ENCODE data around the gene SERPINE1. TPM values are rescaled to one million over a fixed set of nuclear protein-coding genes. Genes with fewer than 3 reads are reported as not detected.
A peak's percentile ranks its signal among the peaks of the same experiment; 100 is the strongest.
"Not testable (repeated sequence)": the region's sequence is repeated elsewhere in the genome, so short reads cannot be mapped to it uniquely, and the experiment has no call there.

SERPINE1 gene
- total RNA-seq, 1 experiment from 2014 or later, result 119 TPM

- DNase-seq (ENCODE audit: low read depth), result peak; percentile 11
Observed at GRCh38 chr7:101122933-101123702, 3.8 kb upstream of the SERPINE1 start.

GRCh38 chr7:101123703-101124068, 3.2 kb upstream of the SERPINE1 start:
- DNase-seq (ENCODE audit: low read depth), result peak; percentile 11

GRCh38 chr7:101124376-101125056, 2.4 kb upstream of the SERPINE1 start:
- DNase-seq (ENCODE audit: low read depth), result peak; percentile 100

- DNase-seq (ENCODE audit: low read depth), result peak; percentile 97
Observed at GRCh38 chr7:101125989-101126650, 784 bp upstream of the SERPINE1 start.

GRCh38 chr7:101127460-101128039, 646 bp downstream of the SERPINE1 start:
- DNase-seq (ENCODE audit: low read depth), result no peak

DNA sequence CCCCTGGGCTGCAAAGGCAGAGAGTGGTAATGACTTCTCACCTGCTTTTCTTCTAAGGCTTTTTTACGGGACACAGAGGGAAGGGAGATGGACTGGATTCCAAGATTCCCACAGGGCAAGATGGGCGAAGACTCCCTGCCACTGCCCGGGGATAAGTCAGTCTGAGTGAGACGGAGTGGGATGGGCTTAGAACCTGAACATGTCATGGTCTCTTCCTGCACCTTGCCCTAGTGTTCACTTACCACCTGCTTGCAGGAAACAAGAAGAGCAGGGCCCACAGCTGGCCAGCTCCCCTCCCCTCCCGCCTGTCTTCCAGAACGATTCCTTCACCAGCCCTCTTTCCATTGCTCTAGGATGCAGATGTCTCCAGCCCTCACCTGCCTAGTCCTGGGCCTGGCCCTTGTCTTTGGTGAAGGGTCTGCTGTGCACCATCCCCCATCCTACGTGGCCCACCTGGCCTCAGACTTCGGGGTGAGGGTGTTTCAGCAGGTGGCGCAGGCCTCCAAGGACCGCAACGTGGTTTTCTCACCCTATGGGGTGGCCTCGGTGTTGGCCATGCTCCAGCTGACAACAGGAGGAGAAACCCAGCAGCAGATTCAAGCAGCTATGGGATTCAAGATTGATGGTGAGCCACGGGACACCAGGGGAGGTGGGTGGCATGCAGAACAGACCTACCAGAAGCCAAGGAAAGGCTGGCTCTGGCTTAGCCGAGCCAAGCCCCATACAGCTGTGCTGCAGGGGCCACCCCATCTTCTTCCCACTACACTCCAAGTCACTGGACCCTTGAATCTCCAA, 1.3 kb downstream of the SERPINE1 start:
- DNase-seq (ENCODE audit: low read depth), result no peak

DNA sequence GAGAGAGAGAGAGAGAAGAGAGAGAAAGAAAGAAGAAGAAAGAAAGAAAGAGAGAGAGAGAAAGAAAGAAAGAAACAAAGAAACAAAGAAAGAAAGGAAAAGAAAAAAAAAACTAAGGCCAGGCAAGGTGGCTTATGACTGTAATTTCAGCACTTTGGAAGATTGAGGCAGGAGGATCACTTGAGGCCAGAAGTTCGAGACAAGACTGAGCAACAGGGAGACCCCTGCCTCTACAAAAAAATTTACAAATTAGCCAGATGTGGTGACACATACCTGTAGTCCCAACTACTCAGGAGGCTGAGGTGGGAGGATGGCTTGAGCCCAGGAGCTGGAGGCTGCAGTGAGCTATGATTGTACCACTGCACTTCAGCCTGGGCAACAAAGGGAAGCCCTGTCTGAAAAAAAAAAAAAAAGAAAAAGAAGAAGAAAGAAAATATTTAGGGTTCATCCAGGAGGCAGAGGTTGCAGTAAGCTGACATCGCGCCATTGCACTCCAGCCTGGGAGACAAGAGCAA, 2.8 kb downstream of the SERPINE1 start:
- DNase-seq (ENCODE audit: low read depth), result no peak

DNA sequence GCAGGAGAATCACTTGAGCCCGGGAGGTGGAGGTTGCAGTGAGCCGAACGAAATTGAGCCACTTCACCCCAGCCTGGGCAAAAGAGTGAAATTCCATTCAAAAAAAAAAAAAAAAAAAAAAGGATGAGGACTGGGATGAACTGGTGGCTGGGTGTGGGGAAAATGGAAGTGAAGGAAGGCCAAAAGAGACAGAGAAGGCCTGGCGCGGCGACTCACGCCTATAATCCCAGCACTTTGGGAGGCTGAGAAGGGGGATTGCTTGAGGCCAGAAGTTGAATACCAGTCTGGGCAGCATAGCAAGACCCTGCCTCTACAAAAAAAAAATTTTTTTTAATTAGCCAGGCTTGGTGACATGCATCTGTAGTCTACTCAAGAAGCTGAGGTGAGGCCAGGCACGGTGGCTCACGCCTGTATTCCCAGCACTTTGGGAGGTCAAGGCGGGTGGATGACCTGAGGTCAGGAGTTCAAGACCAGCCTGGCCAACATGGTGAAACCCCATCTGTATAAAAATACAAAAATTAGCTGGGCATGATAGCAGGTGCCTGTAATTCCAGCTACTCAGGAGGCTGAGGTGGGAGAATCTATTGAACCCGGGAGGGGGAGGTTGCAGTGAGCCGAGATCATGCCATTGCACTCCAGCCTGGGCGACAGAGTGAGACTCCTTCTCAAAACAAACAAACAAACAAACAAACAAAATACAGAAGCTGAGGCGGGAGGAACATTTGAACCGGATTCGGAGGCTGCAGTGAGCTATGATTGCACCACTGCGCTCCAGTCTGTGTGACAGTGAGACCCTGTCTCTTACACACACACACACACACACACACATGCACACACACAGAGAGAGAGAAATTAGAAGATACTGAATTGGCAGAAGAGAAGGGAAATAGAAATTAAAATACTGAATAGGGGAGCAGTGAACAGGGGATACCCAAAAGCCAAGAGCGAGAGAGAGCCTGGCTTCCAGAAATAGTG, 6.0 kb downstream of the SERPINE1 start:
- not testable (repeated sequence) for DNase-seq (ENCODE audit: low read depth)

DNA sequence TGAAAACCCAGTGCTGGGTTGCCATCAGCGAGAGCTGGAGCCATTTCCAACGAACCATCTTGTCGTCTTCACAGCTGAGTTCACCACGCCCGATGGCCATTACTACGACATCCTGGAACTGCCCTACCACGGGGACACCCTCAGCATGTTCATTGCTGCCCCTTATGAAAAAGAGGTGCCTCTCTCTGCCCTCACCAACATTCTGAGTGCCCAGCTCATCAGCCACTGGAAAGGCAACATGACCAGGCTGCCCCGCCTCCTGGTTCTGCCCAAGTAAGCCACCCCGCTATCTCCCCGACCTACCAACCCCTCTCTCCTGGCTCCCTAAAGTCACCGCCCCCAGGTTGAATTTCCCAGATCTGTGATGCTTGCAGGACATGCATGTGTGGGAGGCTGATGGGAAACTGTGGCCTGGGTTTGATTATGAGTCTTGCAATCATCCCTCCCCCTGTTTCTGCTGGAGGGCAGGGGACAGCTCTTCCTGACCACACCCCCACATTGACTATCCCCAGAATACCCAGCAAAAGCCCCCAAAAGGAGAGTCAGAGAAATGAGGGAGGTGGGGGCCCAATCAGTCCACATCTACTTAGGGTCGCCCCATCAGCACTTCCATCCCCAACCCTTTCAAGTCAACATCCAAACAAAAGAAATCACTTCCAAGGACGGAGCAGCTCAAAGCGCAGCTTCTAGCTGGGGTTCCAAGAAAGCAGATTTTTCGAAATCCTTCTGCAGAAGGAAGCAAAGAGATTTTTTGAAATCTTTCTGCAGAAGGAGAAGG, 6.9 kb downstream of the SERPINE1 start:
- DNase-seq (ENCODE audit: low read depth), result no peak

DNA sequence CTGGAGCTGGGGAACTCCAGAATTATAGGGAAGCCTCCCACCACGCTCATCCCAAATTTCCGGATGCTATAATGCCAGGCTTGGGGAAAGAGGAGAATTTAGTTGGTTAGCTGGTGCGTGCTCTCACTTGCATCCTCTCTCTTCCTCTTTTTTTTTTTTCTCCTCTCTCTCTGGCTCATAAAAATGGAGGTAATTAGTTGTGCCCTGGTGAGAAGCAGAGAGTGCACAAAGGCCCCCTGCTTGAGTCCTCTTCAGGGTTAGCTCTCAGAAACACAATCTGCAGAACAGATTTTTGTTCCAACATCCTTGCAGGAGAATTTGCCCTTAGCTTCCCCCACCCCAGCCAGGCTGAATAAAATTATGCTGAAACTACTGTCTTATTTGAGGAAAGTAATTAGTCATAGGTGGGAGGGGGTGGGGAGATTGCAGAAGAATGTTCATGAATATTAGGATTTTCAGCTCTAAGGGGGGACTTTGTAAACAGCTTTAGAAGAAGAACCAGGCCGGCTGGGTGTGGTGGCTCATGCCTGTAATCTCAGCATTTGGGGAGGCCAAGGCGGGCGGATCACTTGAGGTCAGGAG, 7.6 kb downstream of the SERPINE1 start:
- peak; percentile 47 for DNase-seq (ENCODE audit: low read depth)

DNA sequence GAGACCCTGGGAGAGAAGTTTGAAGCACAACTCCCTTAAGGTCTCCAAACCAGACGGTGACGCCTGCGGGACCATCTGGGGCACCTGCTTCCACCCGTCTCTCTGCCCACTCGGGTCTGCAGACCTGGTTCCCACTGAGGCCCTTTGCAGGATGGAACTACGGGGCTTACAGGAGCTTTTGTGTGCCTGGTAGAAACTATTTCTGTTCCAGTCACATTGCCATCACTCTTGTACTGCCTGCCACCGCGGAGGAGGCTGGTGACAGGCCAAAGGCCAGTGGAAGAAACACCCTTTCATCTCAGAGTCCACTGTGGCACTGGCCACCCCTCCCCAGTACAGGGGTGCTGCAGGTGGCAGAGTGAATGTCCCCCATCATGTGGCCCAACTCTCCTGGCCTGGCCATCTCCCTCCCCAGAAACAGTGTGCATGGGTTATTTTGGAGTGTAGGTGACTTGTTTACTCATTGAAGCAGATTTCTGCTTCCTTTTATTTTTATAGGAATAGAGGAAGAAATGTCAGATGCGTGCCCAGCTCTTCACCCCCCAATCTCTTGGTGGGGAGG, 10.8 kb downstream of the SERPINE1 start:
- DNase-seq (ENCODE audit: low read depth), result no peak

- peak; percentile 98 for DNase-seq (ENCODE audit: low read depth)
Observed at GRCh38 chr7:101138213-101138870, 11.4 kb downstream of the SERPINE1 start.

DNA sequence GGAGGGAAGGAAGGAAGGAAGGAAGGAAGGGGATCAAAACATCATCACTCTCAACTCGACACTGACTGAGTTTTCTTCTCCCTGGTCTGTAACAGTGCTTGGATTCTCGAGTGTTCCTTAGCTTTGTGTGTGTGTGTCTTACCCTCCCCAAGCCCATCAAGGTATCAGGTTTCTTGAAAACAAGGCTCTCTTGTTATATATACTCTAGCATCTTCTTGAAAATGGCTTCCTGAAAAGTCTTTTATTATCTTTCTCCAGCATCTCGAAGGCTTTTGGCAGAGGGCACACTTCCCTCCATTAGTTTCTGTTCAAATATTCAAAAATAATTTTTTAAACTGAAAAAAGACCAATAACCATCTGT, 13.4 kb downstream of the SERPINE1 start:
- DNase-seq (ENCODE audit: low read depth), result peak; percentile 48

GRCh38 chr7:101140746-101141382, 14.0 kb downstream of the SERPINE1 start:
- DNase-seq (ENCODE audit: low read depth), result no peak

- no peak for DNase-seq (ENCODE audit: low read depth)
Observed at GRCh38 chr7:101151908-101152651, 25.2 kb downstream of the SERPINE1 start.

DNA sequence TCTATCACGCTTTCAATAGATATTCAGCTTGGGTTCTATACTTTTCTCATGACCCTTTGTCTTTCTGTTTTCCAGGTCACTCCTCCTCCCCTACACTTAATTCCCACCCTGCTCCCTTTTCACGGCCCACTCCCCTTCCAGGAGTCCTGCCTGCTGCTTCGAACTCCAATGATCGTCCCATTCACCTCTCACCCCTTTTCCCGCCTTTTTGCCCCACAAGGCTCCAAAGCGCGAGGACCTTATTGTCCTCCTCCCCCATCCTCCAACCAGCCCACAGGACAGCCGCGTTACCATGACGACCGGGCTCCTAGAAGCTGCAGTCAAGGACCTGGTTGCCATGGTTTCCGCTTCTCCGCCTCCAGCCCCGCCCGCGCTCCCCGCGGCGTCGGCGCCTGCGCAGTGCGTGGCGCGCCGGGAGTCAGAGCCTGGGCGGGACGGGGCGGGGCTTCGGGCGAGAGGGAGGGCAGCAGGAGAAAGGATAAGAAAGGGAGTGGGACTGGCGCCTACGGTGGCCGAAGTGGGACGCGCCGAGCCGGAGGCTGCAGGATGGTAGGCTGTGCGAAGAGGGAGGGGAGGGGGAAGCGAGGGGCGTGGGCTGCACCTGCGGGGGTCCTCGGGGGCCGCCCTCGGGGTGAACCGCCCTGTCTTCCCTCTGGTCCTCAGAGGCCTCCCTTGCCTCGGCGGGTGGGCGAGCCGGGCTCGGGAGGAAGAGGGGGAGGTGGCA, 27.2 kb downstream of the SERPINE1 start, which contains the start of gene AP1S1:
AP1S1 (plus strand) TSS at position 508 of the 724 bp plus-strand sequence; CDS start at position 547, 39 bp downstream.
- DNase-seq (ENCODE audit: low read depth), result peak; percentile 97
